Endothelial cell of umbilical vein (primary cell): Measurements from ENCODE around the gene MRC2. TPM values are rescaled to one million over a fixed set of nuclear protein-coding genes. Genes with fewer than 3 reads are reported as not detected.
"Not testable (repeated sequence)": the region's sequence is repeated elsewhere in the genome, so short reads cannot be mapped to it uniquely, and the experiment has no call there.

Experiments used
- BruUV-seq: library from RNA; stranded (reverse); fragments of 400-500 nt; replicated peaks from 2 replicates; lab custom pipeline; 2021; lab: Mats Ljungman, UMichigan
- CTCF ChIA-PET: fragments of 300-600, 350-600 bp; sonication (Branson Sonifier 250); formaldehyde crosslinking; loops from one replicate; lab custom pipeline; 2021; ENCODE audit warnings: antibody characterized with exemption, inconsistent platforms; lab: Charles Lee
- POLR2A ChIA-PET: fragments of 300-600, 350-600 bp; sonication (Branson Sonifier 250); formaldehyde crosslinking; loops from one replicate; lab custom pipeline; 2021; ENCODE audit warnings: antibody characterized with exemption, inconsistent platforms; lab: Charles Lee
- DNase-seq: peaks from one replicate; pipeline ENCODE4 v3.0.0-alpha.2; 2011; ENCODE audit warnings: low read depth, low spot score
- FAIRE-seq: peaks from 2 replicates; lab custom pipeline; 2011; peaks lifted over from hg19 to GRCh38; lab: Jason Lieb, UNC
- H2AFZ ChIP-seq: 2 replicates; pipeline ENCODE4 v1.6.0; 2012; ENCODE audit warnings: low read depth, low read length, control low read depth, inconsistent platforms
- H3K27ac ChIP-seq: 2 replicates; pipeline ENCODE4 v1.5.1; 2011; ENCODE audit warnings: low read depth, mild to moderate bottlenecking, control low read depth, low read length, moderate library complexity; ENCODE audit not compliant: insufficient read depth
- H3K27me3 ChIP-seq, 2 experiments: 2 replicates each; pipeline versions ENCODE4 v1.6.0 to v1.6.1; 2011; ENCODE audit warnings: low read length in 2 of 2, mixed read lengths in 1 of 2; ENCODE audit not compliant: control insufficient read depth in 2 of 2, insufficient read depth in 2 of 2
- H3K36me3 ChIP-seq, 2 experiments: 2 replicates in 1 of 2; 3 replicates in 1 of 2; pipeline ENCODE4 v1.5.1; 2011; ENCODE audit warnings: low read length in 2 of 2, mild to moderate bottlenecking in 1 of 2, moderate library complexity in 1 of 2; ENCODE audit not compliant: control insufficient read depth in 2 of 2, insufficient read depth in 2 of 2; ENCODE audit errors: extremely low read depth in 1 of 2
- H3K4me1 ChIP-seq: 3 replicates; pipeline ENCODE4 v1.5.1; 2011; ENCODE audit warnings: mild to moderate bottlenecking, low read length; ENCODE audit not compliant: control insufficient read depth, insufficient read depth; ENCODE audit errors: extremely low read depth
- H3K4me2 ChIP-seq: 2 replicates; pipeline ENCODE4 v1.6.1; 2011; ENCODE audit warnings: low read length, control low read depth, mixed read lengths; ENCODE audit not compliant: insufficient read depth
- H3K4me3 ChIP-seq, 3 experiments: fragments of 200-600 bp in 1 of 3; sonication (generic), shearing (Covaris generic) in 1 of 3; replicated peaks in 1 of 3; 2 replicates each; pipeline ENCODE4 v1.5.1; 2011 to 2016; ENCODE audit warnings: control low read depth in 3 of 3, low read length in 3 of 3, mild to moderate bottlenecking in 2 of 3, inconsistent platforms in 1 of 3, low read depth in 1 of 3, moderate library complexity in 1 of 3; ENCODE audit not compliant: insufficient read depth in 1 of 3
- H3K79me2 ChIP-seq: 2 replicates; pipeline ENCODE4 v1.6.0; 2012; ENCODE audit warnings: low read length, inconsistent platforms; ENCODE audit not compliant: control insufficient read depth, insufficient read depth
- H3K9ac ChIP-seq: replicated peaks from 2 replicates; pipeline ENCODE3; 2011; ENCODE audit warnings: low read length, control low read depth; ENCODE audit not compliant: insufficient read depth; ENCODE audit errors: extremely low read depth
- H3K9me1 ChIP-seq: replicated peaks from 3 replicates; pipeline ENCODE4 v1.6.0; 2011; ENCODE audit warnings: mild to moderate bottlenecking, low read length; ENCODE audit not compliant: control insufficient read depth, insufficient read depth; ENCODE audit errors: extremely low read depth
- H3K9me3 ChIP-seq: replicated peaks from 2 replicates; pipeline ENCODE4 v1.5.1; 2012; ENCODE audit warnings: low read length, inconsistent platforms; ENCODE audit not compliant: control insufficient read depth, insufficient read depth
- H4K20me1 ChIP-seq: replicated peaks from 2 replicates; pipeline ENCODE3; 2011; ENCODE audit warnings: mild to moderate bottlenecking, low read length; ENCODE audit not compliant: control insufficient read depth, insufficient read depth; ENCODE audit errors: extremely low read depth
- EZH2 ChIP-seq: IDR thresholded peaks from 2 replicates; pipeline ENCODE4 v1.6.1; 2012; ENCODE audit warnings: borderline replicate concordance, low read depth, mild to moderate bottlenecking, moderate library complexity, low read length, inconsistent platforms; ENCODE audit not compliant: severe bottlenecking
- FOS ChIP-seq: IDR thresholded peaks from 2 replicates; pipeline ENCODE4 v1.6.1; 2011; ENCODE audit warnings: mild to moderate bottlenecking, low read length, moderate library complexity, borderline replicate concordance; ENCODE audit not compliant: insufficient read depth
- GATA2 ChIP-seq: IDR thresholded peaks from 2 replicates; pipeline ENCODE4 v1.7.0; 2011; ENCODE audit warnings: low read depth, mild to moderate bottlenecking, moderate library complexity, mixed read lengths, low read length; ENCODE audit not compliant: insufficient read length, insufficient read depth
- JUN ChIP-seq: IDR thresholded peaks from 2 replicates; pipeline ENCODE4 v1.6.1; 2011; ENCODE audit warnings: borderline replicate concordance, low read depth; ENCODE audit not compliant: insufficient read length, insufficient read depth
- MYC ChIP-seq: IDR thresholded peaks from one replicate; pipeline ENCODE4 v1.6.1; 2011; ENCODE audit warnings: mild to moderate bottlenecking, low read depth, low read length
- POLR2A ChIP-seq: IDR thresholded peaks from 2 replicates; pipeline ENCODE4 v1.6.1; 2012; ENCODE audit warnings: low read depth, mild to moderate bottlenecking, control low read depth, low read length
- POLR2AphosphoS5 ChIP-seq: IDR thresholded peaks from 2 replicates; pipeline ENCODE4 v1.6.1; 2012; ENCODE audit warnings: low read depth, mild to moderate bottlenecking, control low read depth, low read length, moderate library complexity; ENCODE audit not compliant: insufficient read depth
- dilution Hi-C: fragments of 300-500 bp; cut with MboI; formaldehyde crosslinking; loops from one replicate; pipeline ENCODE4 v1.15.0; 2019; ENCODE audit warnings: low sequenced_read_pairs; ENCODE audit not compliant: extremely low pct_ligation_motif_present
- intact Hi-C: fragments of 100-400 bp; cut with micrococcal nuclease; formaldehyde crosslinking; loops from one replicate; pipeline ENCODE4 v1.10.0; 2022
- polyA plus RNA-seq, 4 experiments: library from polyadenylated mRNA; depleted of rRNA in 3 of 4; stranded (reverse) in 3 of 4; unstranded in 1 of 4; fragments of >200 nt; gene quantifications; 2 replicates each; pipeline versions ENCODE4 v1.2.1 to v1.2.3, GENCODE V29; 2011 to 2012; ENCODE audit warnings: missing spikeins in 1 of 4
- total RNA-seq: library from RNA; stranded (reverse); gene quantifications from 2 replicates; pipeline ENCODE4 v1.2.3, GENCODE V29; 2021
- TF ChIP-seq, protein P1 (sequence below): IDR thresholded peaks from 2 replicates; pipeline ENCODE4 v1.6.1; 2011; ENCODE audit not compliant: insufficient read depth, insufficient read length
- TF ChIP-seq, protein P2 (sequence below), 2 donors: IDR thresholded peaks; 1 replicate in 1 of 2; 2 replicates in 1 of 2; pipeline ENCODE4 v1.5.1; 2011; ENCODE audit warnings: low read length in 2 of 2, mild to moderate bottlenecking in 2 of 2, moderate library complexity in 2 of 2, control low read depth in 1 of 2, inconsistent platforms in 1 of 2, low read depth in 1 of 2; ENCODE audit not compliant: insufficient read depth in 1 of 2; ENCODE audit errors: extremely low read depth in 1 of 2

The MRC2 gene
- total and polyA plus RNA-seq, 2 donors (not counting 3 experiments of a cell fraction or from before 2014, with no cell fraction given): 30.6 to 52.7 TPM

DNA sequence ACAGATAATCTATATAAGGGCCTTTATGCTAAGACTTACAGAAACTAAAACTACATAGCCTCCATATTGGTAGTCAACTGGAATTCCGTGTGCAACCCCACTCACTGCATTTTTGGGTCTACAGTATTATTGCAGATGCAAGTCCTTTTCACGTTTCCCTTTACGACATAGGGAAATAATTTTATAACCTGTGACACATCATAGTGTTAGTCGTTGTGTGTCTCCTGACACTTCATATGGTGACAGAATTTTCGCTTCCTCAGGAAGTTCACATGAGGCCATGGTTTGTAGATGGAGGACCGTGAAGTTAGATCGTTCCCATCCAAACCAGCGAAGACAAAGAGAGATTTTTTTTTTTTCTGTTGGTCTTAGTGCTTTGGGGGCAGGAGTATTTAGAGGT, 15.7 kb upstream of the MRC2 start:
- dilution Hi-C loops: no loop called here
- no peaks in the 10 kb centered on the region for H4K20me1 ChIP-seq
- H3K9me3 ChIP-seq: no peaks in the 10 kb centered on the region
- ChIA-PET POLR2A (no interaction called here), CTCF (interaction anchor here (1.4 to 2.4 kb wide), 3 partner anchors 9 to 59 kb away, joined by 3 to 10 read pairs (median 4); no protein-coding TSS in a partner anchor)
- no peak overlapping the region for H2AFZ ChIP-seq
- H3K36me3 ChIP-seq: peaks cover 5 to 26% of the 10 kb centered on the region in 2 experiments
- H3K4me1 ChIP-seq: no peaks in the 10 kb centered on the region
- TF ChIP-seq, protein P1, sequence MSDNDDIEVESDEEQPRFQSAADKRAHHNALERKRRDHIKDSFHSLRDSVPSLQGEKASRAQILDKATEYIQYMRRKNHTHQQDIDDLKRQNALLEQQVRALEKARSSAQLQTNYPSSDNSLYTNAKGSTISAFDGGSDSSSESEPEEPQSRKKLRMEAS: no peak
- TF ChIP-seq EZH2: no peak
- no peak for TF ChIP-seq POLR2AphosphoS5
- no peak for TF ChIP-seq MYC
- no peak for TF ChIP-seq GATA2
- TF ChIP-seq, protein P2, sequence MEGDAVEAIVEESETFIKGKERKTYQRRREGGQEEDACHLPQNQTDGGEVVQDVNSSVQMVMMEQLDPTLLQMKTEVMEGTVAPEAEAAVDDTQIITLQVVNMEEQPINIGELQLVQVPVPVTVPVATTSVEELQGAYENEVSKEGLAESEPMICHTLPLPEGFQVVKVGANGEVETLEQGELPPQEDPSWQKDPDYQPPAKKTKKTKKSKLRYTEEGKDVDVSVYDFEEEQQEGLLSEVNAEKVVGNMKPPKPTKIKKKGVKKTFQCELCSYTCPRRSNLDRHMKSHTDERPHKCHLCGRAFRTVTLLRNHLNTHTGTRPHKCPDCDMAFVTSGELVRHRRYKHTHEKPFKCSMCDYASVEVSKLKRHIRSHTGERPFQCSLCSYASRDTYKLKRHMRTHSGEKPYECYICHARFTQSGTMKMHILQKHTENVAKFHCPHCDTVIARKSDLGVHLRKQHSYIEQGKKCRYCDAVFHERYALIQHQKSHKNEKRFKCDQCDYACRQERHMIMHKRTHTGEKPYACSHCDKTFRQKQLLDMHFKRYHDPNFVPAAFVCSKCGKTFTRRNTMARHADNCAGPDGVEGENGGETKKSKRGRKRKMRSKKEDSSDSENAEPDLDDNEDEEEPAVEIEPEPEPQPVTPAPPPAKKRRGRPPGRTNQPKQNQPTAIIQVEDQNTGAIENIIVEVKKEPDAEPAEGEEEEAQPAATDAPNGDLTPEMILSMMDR (IDR thresholded peaks at IDR 0.05; ENCODE audit: extremely low read depth in 1 of 2, insufficient read depth in 1 of 2, low read depth in 1 of 2, low read length in 2 of 2): no peak
- TF ChIP-seq JUN: no peak
- TF ChIP-seq FOS: no peak
- no peak for TF ChIP-seq POLR2A
- H3K27ac ChIP-seq: no peak overlapping the region
- H3K4me2 ChIP-seq: no peak overlapping the region
- FAIRE-seq: no peak
- DNase-seq: no peak
- no TSS peak for BruUV-seq
- intact Hi-C loops: no loop called here
- no peaks in the 10 kb centered on the region for H3K9me1 ChIP-seq
- no peaks in the 10 kb centered on the region for H3K79me2 ChIP-seq
- no peaks in the 10 kb centered on the region for H3K27me3 ChIP-seq
- no peak overlapping the region for H3K4me3 ChIP-seq
- H3K9ac ChIP-seq: no peak overlapping the region

DNA sequence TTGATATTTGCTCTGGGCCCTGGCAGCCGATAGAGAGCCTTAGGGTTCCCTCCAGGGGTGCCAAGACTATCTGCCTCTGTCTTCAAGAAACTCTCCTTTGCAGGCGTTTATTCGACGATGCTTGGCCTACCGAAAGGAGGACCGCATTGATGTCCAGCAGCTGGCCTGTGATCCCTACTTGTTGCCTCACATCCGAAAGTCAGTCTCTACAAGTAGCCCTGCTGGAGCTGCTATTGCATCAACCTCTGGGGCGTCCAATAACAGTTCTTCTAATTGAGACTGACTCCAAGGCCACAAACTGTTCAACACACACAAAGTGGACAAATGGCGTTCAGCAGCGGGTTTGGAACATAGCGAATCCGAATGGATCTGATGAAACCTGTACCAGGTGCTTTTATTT, 15.2 kb upstream of the MRC2 start:
- H3K27ac ChIP-seq, intact Hi-C loops, CTCF ChIA-PET, H3K79me2 ChIP-seq, H3K4me3 ChIP-seq, H4K20me1 ChIP-seq, BruUV-seq, H3K4me2 ChIP-seq, H3K9ac ChIP-seq, dilution Hi-C loops, FAIRE-seq, H2AFZ ChIP-seq, H3K9me3 ChIP-seq, H3K27me3 ChIP-seq, POLR2A ChIA-PET, H3K9me1 ChIP-seq, H3K4me1 ChIP-seq, DNase-seq: not testable (repeated sequence)
- H3K36me3 ChIP-seq: peaks cover 5 to 26% of the 10 kb centered on the region in 2 experiments

DNA sequence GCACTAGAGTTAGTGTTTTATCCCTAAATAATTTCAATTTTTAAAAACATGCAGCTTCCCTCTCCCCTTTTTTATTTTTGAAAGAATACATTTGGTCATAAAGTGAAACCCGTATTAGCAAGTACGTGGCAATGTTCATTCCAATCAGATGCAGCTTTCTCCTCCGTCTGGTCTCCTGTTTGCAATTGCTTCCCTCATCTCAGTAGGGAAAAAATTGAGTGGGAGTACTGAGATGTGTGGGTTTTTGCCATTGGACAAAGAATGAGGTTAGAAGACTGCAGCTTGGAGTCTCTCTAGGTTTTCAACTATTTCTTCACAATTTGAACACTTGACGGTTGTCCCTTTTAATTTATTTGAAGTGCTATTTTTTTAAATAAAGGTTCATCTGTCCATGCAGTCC, 14.4 kb upstream of the MRC2 start:
- H3K4me1 ChIP-seq, H3K27me3 ChIP-seq, H3K79me2 ChIP-seq, H4K20me1 ChIP-seq, H3K9me1 ChIP-seq, POLR2A ChIA-PET, H2AFZ ChIP-seq, H3K27ac ChIP-seq, H3K9ac ChIP-seq, intact Hi-C loops, BruUV-seq, H3K4me3 ChIP-seq, H3K4me2 ChIP-seq, H3K9me3 ChIP-seq, FAIRE-seq, DNase-seq, dilution Hi-C loops: not testable (repeated sequence)
- H3K36me3 ChIP-seq: peaks cover 5 to 18% of the 10 kb centered on the region in 2 experiments
- CTCF ChIA-PET: interaction anchor here (1.3 kb wide), 1 partner anchor 60 kb away, joined by 3 read pairs; no protein-coding TSS in a partner anchor
